WTC11 (cell line): Measurements from ENCODE around the gene TEX44.
"Not testable (repeated sequence)": the region's sequence is repeated elsewhere in the genome, so short reads cannot be mapped to it uniquely, and the experiment has no call there.

Experiments used
- ATF6 ChIP-seq: sonication (generic); formaldehyde crosslinking; IDR thresholded peaks from 2 replicates; pipeline ENCODE4 v1.8.1; 2023; ENCODE audit warnings: mild to moderate bottlenecking, missing genetic modification reagents
- CTCF ChIP-seq: fragments of 200-600 bp; IDR thresholded peaks from 2 replicates; pipeline ENCODE4 v1.8.0; 2022; ENCODE audit warnings: antibody characterized with exemption
- E2F1 ChIP-seq: sonication (generic); formaldehyde crosslinking; IDR thresholded peaks from 2 replicates; pipeline ENCODE4 v1.8.0; 2022; ENCODE audit warnings: mild to moderate bottlenecking, missing genetic modification reagents
- JUN ChIP-seq: sonication (generic); formaldehyde crosslinking; IDR thresholded peaks from 2 replicates; pipeline ENCODE4 v1.8.0; 2023; ENCODE audit warnings: mild to moderate bottlenecking, missing genetic modification reagents
- USF2 ChIP-seq: sonication (generic); formaldehyde crosslinking; IDR thresholded peaks from 2 replicates; pipeline ENCODE4 v1.8.1; 2023; ENCODE audit warnings: mild to moderate bottlenecking, missing genetic modification reagents, moderate library complexity
- ZNF121 ChIP-seq: sonication (generic); formaldehyde crosslinking; IDR thresholded peaks from 2 replicates; pipeline ENCODE4 v1.8.0; 2023; ENCODE audit warnings: missing genetic modification reagents
- ZNF263 ChIP-seq: sonication (generic); formaldehyde crosslinking; IDR thresholded peaks from 2 replicates; pipeline ENCODE4 v1.8.1; 2022; ENCODE audit warnings: low read depth, mild to moderate bottlenecking, moderate library complexity, missing genetic modification reagents
- ZNF416 ChIP-seq: fragments of 250-450 bp; sonication (Bioruptor Pico); IDR thresholded peaks from 2 replicates; pipeline ENCODE4 v1.9.0; 2021; ENCODE audit warnings: mild to moderate bottlenecking, inconsistent platforms
- TF ChIP-seq, protein P1 (sequence below): sonication (generic); formaldehyde crosslinking; IDR thresholded peaks from 2 replicates; pipeline ENCODE4 v1.8.0; 2022; ENCODE audit warnings: mild to moderate bottlenecking, missing genetic modification reagents

DNA sequence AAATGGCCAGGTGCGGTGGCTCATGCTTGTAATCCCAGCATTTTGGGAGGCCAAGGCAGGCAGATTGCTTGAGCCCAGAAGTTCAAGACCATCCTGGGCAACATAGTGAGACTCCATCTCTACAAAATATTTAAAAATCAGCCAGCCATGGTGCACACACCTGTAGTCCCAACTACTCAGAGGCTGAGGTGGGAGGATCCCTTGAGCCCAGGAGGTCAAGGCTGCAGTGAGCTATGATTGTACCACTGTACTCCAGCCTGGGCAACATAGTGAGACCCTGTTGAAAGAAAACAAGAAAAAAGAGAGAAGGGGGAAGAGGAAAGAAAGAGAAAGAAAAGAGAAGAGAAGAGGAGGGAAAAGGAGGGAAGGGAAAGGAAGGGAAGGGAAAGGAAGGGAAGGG lies 4.9 kb upstream of the TEX44 start:
- TF ChIP-seq CTCF; ATF6 (CRISPR knock-in tag); JUN; ZNF263; E2F1 (CRISPR knock-in tag); USF2 (CRISPR knock-in tag); ZNF416 (CRISPR knock-in tag): not testable (repeated sequence)
- TF ChIP-seq, protein P1, sequence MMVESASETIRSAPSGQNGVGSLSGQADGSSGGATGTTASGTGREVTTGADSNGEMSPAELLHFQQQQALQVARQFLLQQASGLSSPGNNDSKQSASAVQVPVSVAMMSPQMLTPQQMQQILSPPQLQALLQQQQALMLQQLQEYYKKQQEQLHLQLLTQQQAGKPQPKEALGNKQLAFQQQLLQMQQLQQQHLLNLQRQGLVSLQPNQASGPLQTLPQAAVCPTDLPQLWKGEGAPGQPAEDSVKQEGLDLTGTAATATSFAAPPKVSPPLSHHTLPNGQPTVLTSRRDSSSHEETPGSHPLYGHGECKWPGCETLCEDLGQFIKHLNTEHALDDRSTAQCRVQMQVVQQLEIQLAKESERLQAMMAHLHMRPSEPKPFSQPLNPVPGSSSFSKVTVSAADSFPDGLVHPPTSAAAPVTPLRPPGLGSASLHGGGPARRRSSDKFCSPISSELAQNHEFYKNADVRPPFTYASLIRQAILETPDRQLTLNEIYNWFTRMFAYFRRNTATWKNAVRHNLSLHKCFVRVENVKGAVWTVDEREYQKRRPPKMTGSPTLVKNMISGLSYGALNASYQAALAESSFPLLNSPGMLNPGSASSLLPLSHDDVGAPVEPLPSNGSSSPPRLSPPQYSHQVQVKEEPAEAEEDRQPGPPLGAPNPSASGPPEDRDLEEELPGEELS (CRISPR knock-in tag), result not testable (repeated sequence)
- peak; percentile 65 for TF ChIP-seq ZNF121 (CRISPR knock-in tag)
